ENCODE results near the gene RALGPS1.

The RALGPS1 gene

DNA sequence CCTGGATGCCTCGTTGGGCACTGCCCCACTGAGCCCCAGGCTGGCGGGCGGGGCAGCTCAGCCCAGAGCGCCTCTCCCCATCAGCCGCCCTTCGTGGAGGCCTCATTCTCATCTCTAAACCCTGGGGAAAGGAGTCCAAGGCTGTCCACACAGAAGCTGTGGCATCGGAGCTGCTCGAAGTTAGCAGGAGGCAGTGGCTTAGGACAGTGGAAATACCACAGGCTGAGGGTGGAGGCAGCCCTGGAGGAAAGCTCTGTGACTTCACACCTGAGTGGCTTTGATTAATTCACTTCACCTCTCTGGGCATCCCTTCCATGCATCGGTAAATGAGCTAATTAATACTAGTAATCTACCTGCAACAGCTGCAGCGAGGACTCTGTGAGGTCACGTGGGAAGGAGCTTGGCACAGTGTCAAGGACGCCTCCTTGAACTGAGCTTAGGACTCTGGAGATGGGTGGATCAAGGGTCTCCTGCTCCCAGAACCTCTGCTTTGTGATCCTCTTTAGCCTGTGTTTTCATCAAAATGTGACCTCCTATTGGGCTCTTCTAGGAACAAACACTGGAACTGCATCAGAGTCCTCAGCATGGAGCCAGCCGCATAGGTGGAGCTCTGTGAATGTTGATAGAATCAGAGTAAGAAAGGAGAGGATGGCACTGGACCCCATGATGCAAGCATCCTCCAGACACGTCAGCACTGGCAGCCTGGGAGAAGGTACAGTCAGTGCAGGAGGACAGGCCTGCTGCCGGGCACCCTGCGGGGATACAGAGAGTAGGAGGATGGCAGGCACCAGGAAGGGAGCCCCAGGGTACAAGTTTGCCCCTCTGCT lies 208.7 kb downstream of the RALGPS1 start (continued):
- TF ChIP-seq, protein P1, sequence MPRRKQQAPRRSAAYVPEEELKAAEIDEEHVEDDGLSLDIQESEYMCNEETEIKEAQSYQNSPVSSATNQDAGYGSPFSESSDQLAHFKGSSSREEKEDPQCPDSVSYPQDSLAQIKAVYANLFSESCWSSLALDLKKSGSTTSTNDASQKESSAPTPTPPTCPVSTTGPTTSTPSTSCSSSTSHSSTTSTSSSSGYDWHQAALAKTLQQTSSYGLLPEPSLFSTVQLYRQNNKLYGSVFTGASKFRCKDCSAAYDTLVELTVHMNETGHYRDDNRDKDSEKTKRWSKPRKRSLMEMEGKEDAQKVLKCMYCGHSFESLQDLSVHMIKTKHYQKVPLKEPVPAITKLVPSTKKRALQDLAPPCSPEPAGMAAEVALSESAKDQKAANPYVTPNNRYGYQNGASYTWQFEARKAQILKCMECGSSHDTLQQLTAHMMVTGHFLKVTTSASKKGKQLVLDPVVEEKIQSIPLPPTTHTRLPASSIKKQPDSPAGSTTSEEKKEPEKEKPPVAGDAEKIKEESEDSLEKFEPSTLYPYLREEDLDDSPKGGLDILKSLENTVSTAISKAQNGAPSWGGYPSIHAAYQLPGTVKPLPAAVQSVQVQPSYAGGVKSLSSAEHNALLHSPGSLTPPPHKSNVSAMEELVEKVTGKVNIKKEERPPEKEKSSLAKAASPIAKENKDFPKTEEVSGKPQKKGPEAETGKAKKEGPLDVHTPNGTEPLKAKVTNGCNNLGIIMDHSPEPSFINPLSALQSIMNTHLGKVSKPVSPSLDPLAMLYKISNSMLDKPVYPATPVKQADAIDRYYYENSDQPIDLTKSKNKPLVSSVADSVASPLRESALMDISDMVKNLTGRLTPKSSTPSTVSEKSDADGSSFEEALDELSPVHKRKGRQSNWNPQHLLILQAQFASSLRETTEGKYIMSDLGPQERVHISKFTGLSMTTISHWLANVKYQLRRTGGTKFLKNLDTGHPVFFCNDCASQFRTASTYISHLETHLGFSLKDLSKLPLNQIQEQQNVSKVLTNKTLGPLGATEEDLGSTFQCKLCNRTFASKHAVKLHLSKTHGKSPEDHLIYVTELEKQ (tag by site-specific recombination; IDR thresholded peaks at IDR 0.05; ENCODE audit: borderline replicate concordance), result no peak
- no peak for TF ChIP-seq ZNF610 (tag by site-specific recombination; IDR thresholded peaks at IDR 0.05; ENCODE audit: borderline replicate concordance)
- no peak for TF ChIP-seq ZNF791 (tag by site-specific recombination; IDR thresholded peaks at IDR 0.05)
- no peak for TF ChIP-seq ZNF623 (tag by site-specific recombination; IDR thresholded peaks at IDR 0.05)

DNA sequence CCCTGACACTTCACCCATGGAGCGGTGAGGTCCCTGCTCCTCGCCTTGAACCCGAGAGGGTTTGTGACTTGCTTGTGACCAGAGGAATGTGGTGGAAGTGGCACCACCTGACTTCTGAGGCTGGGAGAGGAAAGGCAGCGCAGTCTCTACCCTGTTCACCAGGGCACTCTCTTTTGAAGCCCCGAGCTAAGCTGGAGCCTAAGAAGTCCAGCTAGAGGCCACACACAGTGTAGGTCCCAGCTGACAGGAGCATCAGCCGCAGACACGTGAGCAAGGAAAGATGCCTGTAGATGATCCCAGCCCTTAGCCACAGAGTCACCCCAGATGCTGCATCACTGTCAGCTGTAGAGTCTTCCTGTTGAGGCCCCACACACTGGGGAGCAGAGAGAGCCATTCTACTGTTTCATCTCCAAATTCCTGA lies 209.5 kb downstream of the RALGPS1 start:
- H3K36me3 ChIP-seq (ENCODE audit: control insufficient read depth in 2 of 2, insufficient read depth in 1 of 2, low read length in 2 of 2), result no peaks in the 10 kb centered on the region
- TF ChIP-seq ZNF768 (tag by site-specific recombination; IDR thresholded peaks at IDR 0.05), result no peak
- TF ChIP-seq, protein P2, sequence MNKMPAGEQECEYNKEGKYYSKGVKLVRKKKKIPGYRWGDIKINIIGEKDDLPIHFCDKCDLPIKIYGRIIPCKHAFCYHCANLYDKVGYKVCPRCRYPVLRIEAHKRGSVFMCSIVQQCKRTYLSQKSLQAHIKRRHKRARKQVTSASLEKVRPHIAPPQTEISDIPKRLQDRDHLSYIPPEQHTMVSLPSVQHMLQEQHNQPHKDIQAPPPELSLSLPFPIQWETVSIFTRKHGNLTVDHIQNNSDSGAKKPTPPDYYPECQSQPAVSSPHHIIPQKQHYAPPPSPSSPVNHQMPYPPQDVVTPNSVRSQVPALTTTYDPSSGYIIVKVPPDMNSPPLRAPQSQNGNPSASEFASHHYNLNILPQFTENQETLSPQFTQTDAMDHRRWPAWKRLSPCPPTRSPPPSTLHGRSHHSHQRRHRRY (tag by site-specific recombination; IDR thresholded peaks at IDR 0.05), result no peak
- TF ChIP-seq, protein P3, sequence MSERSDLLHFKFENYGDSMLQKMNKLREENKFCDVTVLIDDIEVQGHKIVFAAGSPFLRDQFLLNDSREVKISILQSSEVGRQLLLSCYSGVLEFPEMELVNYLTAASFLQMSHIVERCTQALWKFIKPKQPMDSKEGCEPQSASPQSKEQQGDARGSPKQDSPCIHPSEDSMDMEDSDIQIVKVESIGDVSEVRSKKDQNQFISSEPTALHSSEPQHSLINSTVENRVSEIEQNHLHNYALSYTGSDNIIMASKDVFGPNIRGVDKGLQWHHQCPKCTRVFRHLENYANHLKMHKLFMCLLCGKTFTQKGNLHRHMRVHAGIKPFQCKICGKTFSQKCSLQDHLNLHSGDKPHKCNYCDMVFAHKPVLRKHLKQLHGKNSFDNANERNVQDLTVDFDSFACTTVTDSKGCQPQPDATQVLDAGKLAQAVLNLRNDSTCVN (tag by site-specific recombination; optimal IDR thresholded peaks at IDR 0.05), result no peak
- H3K4me1 ChIP-seq (ENCODE audit: control insufficient read depth, insufficient read depth, low read length), result peaks cover 2% of the 10 kb centered on the region
- no peak overlapping the region for H3K4me3 ChIP-seq (ENCODE audit: low read depth, low read length)
- ChIA-PET CTCF (interaction anchor here (1.2 kb wide), 1 partner anchor 15 kb away, joined by 3 read pairs; no protein-coding TSS in a partner anchor), POLR2A (no interaction called here)
- H3K9me3 ChIP-seq (ENCODE audit: control insufficient read depth, insufficient read depth, low read depth, low read length), result no peaks in the 10 kb centered on the region
- no peak overlapping the region for H3K27ac ChIP-seq (ENCODE audit: extremely low read depth, low read depth, low read length)

DNA sequence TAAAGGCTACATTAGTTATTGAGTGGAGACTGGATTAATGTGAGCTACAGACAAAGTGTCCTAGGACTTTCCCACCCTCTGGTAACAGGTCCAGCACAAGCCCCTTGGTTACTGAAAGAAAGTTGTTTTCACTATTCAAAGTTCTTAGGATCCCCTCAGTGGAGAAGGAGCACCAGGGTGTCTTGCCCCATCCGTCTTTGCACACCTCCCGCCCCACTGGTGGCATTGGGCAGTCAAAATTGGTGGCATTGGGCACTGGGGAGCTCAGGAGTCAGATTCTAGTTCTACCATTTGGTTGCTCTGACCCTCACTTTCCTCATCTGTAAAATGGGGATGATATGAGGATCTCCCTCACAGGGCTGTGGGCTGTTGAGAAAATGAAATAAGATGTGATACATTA lies 210.2 kb downstream of the RALGPS1 start:
- Histone ChIP-seq H3K36me3 (ENCODE audit: control insufficient read depth in 2 of 2, insufficient read depth in 1 of 2, low read length in 2 of 2) (no peaks in the 10 kb centered on the region), H3K4me3 (ENCODE audit: low read depth, low read length) (no peak overlapping the region), H3K4me1 (ENCODE audit: control insufficient read depth, insufficient read depth, low read length) (peaks cover 2% of the 10 kb centered on the region), H3K27ac (ENCODE audit: extremely low read depth, low read depth, low read length) (no peak overlapping the region), H3K9me3 (ENCODE audit: control insufficient read depth, insufficient read depth, low read depth, low read length) (no peaks in the 10 kb centered on the region)
- ChIA-PET POLR2A (no interaction called here), CTCF (no interaction called here)
- TF ChIP-seq, protein P4, sequence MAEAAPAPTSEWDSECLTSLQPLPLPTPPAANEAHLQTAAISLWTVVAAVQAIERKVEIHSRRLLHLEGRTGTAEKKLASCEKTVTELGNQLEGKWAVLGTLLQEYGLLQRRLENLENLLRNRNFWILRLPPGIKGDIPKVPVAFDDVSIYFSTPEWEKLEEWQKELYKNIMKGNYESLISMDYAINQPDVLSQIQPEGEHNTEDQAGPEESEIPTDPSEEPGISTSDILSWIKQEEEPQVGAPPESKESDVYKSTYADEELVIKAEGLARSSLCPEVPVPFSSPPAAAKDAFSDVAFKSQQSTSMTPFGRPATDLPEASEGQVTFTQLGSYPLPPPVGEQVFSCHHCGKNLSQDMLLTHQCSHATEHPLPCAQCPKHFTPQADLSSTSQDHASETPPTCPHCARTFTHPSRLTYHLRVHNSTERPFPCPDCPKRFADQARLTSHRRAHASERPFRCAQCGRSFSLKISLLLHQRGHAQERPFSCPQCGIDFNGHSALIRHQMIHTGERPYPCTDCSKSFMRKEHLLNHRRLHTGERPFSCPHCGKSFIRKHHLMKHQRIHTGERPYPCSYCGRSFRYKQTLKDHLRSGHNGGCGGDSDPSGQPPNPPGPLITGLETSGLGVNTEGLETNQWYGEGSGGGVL (tag by site-specific recombination; IDR thresholded peaks at IDR 0.05), result no peak
- no peak for TF ChIP-seq EGR2 (tag by site-specific recombination; IDR thresholded peaks at IDR 0.05; ENCODE audit: low read depth)

DNA sequence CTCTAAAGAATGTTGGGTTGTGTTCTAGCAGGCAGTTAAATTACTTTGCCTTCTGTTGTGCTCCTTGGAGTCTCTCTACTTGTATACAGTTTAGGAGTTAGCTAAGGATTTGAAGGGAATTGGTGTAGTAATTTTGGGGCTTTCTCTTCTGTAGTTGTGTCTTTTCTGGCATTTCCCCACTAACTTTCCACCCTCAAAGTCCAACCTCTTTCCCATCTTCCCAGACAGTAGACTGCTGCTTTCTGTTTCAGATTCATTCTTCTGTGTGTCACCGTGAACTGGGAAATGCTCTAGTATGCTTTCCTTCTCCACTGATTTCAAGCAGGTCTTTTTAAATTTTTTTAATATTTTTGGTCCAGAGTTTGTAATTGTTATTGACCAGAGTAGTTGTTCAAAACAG lies 212.4 kb downstream of the RALGPS1 start:
- POLR2A ChIA-PET, result no interaction called here
- CTCF ChIA-PET, result interaction anchor here (0.6 to 0.8 kb wide), 3 partner anchors 14 to 43 kb away, joined by 3 to 4 read pairs (median 3); no protein-coding TSS in a partner anchor
- Histone ChIP-seq H3K4me1 (ENCODE audit: control insufficient read depth, insufficient read depth, low read length) (peaks cover 2% of the 10 kb centered on the region), H3K36me3 (ENCODE audit: control insufficient read depth in 2 of 2, insufficient read depth in 1 of 2, low read length in 2 of 2) (no peaks in the 10 kb centered on the region), H3K4me3 (ENCODE audit: low read depth, low read length) (no peak overlapping the region), H3K27ac (ENCODE audit: extremely low read depth, low read depth, low read length) (no peak overlapping the region), H3K9me3 (ENCODE audit: control insufficient read depth, insufficient read depth, low read depth, low read length) (no peaks in the 10 kb centered on the region)
- TF ChIP-seq ZNF324 (tag by site-specific recombination; IDR thresholded peaks at IDR 0.05), result no peak
- no peak for TF ChIP-seq SCRT2 (tag by site-specific recombination; IDR thresholded peaks at IDR 0.05)
- no peak for TF ChIP-seq TCF7L2 (IDR thresholded peaks at IDR 0.05; ENCODE audit: borderline replicate concordance, low read depth, low read length)
- no peak for TF ChIP-seq PRDM1 (tag by site-specific recombination; IDR thresholded peaks at IDR 0.05)
- no peak for TF ChIP-seq ZNF223 (tag by site-specific recombination; IDR thresholded peaks at IDR 0.05)
- no peak for TF ChIP-seq HOXA7 (CRISPR knock-in tag; IDR thresholded peaks at IDR 0.05; ENCODE audit: borderline replicate concordance)
- TF ChIP-seq ZNF350 (tag by site-specific recombination; IDR thresholded peaks at IDR 0.05), result no peak
- no peak for TF ChIP-seq ZNF175 (tag by site-specific recombination; IDR thresholded peaks at IDR 0.05)
- TF ChIP-seq, protein P5, sequence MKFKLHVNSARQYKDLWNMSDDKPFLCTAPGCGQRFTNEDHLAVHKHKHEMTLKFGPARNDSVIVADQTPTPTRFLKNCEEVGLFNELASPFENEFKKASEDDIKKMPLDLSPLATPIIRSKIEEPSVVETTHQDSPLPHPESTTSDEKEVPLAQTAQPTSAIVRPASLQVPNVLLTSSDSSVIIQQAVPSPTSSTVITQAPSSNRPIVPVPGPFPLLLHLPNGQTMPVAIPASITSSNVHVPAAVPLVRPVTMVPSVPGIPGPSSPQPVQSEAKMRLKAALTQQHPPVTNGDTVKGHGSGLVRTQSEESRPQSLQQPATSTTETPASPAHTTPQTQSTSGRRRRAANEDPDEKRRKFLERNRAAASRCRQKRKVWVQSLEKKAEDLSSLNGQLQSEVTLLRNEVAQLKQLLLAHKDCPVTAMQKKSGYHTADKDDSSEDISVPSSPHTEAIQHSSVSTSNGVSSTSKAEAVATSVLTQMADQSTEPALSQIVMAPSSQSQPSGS (tag by site-specific recombination; IDR thresholded peaks at IDR 0.05; ENCODE audit: low read depth), result no peak
- no peak for TF ChIP-seq ZNF610 (tag by site-specific recombination; IDR thresholded peaks at IDR 0.05; ENCODE audit: borderline replicate concordance)
- no peak for TF ChIP-seq ZNF514 (tag by site-specific recombination; IDR thresholded peaks at IDR 0.05)
- no peak for TF ChIP-seq ZNF155 (tag by site-specific recombination; IDR thresholded peaks at IDR 0.05)
